H1 (cell line): ENCODE measurements around the gene TBC1D2.

Source experiments
- CEBPB ChIP-seq: IDR thresholded peaks from 2 replicates; pipeline ENCODE4 v1.6.1; 2012; ENCODE audit warnings: low read depth, low read length
- EP300 ChIP-seq, 2 experiments: IDR thresholded peaks; 1 replicate in 1 of 2; 2 replicates in 1 of 2; pipeline ENCODE4 v1.6.1; 2011 to 2012; ENCODE audit warnings: low read depth in 2 of 2, low read length in 2 of 2, mild to moderate bottlenecking in 2 of 2, borderline replicate concordance in 1 of 2, inconsistent platforms in 1 of 2, moderate library complexity in 1 of 2
- EZH2 ChIP-seq: fragments of 200-600 bp; sonication (generic); IDR thresholded peaks from 2 replicates; pipeline ENCODE4 v1.7.1; 2012; ENCODE audit warnings: low read depth, mild to moderate bottlenecking, moderate library complexity, low read length, inconsistent platforms; ENCODE audit not compliant: severe bottlenecking
- JUND ChIP-seq: IDR thresholded peaks from 2 replicates; pipeline ENCODE4 v1.6.1; 2011; ENCODE audit warnings: mild to moderate bottlenecking, improper control_type of control experiment, low read length
- POLR2A ChIP-seq, 2 experiments: IDR thresholded peaks; 1 replicate in 1 of 2; 2 replicates in 1 of 2; pipeline ENCODE4 v1.6.1; 2011; ENCODE audit warnings: low read depth in 2 of 2, low read length in 2 of 2, mild to moderate bottlenecking in 2 of 2; ENCODE audit errors: control extremely low read depth in 1 of 2
- POLR2AphosphoS5 ChIP-seq: IDR thresholded peaks from 2 replicates; pipeline ENCODE4 v1.6.1; 2011; ENCODE audit warnings: low read depth, low read length
- RAD21 ChIP-seq, 2 experiments: IDR thresholded peaks in 1 of 2; conservative IDR thresholded peaks in 1 of 2; 2 replicates each; pipeline ENCODE4 v1.6.1; 2011; ENCODE audit warnings: low read depth in 2 of 2, low read length in 2 of 2, improper control_type of control experiment in 1 of 2, inconsistent platforms in 1 of 2, mild to moderate bottlenecking in 1 of 2, moderate library complexity in 1 of 2
- RXRA ChIP-seq: IDR thresholded peaks from 2 replicates; pipeline ENCODE4 v1.6.1; 2011; ENCODE audit warnings: low read depth, mild to moderate bottlenecking, low read length, moderate library complexity; ENCODE audit not compliant: insufficient read depth
- SIN3A ChIP-seq, 2 experiments: IDR thresholded peaks in 1 of 2; conservative IDR thresholded peaks in 1 of 2; 2 replicates each; pipeline ENCODE4 v1.6.1; 2011 to 2012; ENCODE audit warnings: low read length in 2 of 2, improper control_type of control experiment in 1 of 2, low read depth in 1 of 2, mild to moderate bottlenecking in 1 of 2
- SRF ChIP-seq: IDR thresholded peaks from 2 replicates; pipeline ENCODE4 v1.6.1; 2011; ENCODE audit warnings: mild to moderate bottlenecking, low read depth, low read length, moderate library complexity
- TAF1 ChIP-seq: IDR thresholded peaks from 2 replicates; pipeline ENCODE4 v1.6.1; 2011; ENCODE audit warnings: mild to moderate bottlenecking, low read depth, low read length
- TBP ChIP-seq: IDR thresholded peaks from 2 replicates; pipeline ENCODE4 v1.6.1; 2011; ENCODE audit warnings: low read depth, low read length, improper control_type of control experiment
- TF ChIP-seq, protein P1 (sequence below), 3 experiments: IDR thresholded peaks; 1 replicate in 2 of 3; 2 replicates in 1 of 3; pipeline versions ENCODE4 v1.5.1 to v1.6.1; 2011; ENCODE audit warnings: low read length in 3 of 3, mild to moderate bottlenecking in 3 of 3, inconsistent platforms in 2 of 3, low read depth in 1 of 3, moderate library complexity in 1 of 3; ENCODE audit not compliant: insufficient read depth in 1 of 3; ENCODE audit errors: control extremely low read depth in 1 of 3
- TF ChIP-seq, protein P2 (sequence below): IDR thresholded peaks from 2 replicates; pipeline ENCODE4 v1.6.1; 2012; ENCODE audit warnings: inconsistent platforms

DNA sequence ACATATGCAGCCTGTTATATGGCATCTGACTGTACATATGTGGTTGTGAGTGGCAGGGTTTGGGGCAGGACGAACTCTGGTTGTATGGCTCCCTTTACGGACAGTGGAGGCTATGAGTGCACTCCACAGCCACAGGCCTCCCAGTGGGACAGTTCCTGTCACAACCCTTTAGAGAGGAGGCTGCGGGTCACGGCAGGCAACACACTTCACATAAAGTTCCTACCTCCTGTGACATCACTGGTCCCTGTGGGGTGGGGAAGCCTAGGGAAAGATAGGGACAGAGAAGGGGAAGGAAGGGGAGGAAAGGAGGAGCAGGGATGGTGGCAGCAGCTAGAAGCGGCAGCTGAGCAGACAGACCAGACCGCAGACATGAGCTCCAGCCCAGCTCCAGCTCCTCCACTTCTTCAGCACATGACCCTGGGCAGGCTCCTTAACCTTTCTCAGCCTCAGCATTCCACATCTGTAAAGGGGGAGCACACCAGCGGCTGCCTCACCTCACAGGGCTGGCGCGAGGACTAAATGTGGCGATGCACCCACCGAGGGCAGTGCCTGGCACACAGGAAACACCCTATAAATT lies 35.6 kb downstream of the TBC1D2 start:
- TF ChIP-seq, protein P1, sequence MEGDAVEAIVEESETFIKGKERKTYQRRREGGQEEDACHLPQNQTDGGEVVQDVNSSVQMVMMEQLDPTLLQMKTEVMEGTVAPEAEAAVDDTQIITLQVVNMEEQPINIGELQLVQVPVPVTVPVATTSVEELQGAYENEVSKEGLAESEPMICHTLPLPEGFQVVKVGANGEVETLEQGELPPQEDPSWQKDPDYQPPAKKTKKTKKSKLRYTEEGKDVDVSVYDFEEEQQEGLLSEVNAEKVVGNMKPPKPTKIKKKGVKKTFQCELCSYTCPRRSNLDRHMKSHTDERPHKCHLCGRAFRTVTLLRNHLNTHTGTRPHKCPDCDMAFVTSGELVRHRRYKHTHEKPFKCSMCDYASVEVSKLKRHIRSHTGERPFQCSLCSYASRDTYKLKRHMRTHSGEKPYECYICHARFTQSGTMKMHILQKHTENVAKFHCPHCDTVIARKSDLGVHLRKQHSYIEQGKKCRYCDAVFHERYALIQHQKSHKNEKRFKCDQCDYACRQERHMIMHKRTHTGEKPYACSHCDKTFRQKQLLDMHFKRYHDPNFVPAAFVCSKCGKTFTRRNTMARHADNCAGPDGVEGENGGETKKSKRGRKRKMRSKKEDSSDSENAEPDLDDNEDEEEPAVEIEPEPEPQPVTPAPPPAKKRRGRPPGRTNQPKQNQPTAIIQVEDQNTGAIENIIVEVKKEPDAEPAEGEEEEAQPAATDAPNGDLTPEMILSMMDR (IDR thresholded peaks at IDR 0.05; ENCODE audit: control extremely low read depth in 1 of 3, insufficient read depth in 1 of 3, low read depth in 1 of 3, low read length in 3 of 3), result no peak
- TF ChIP-seq TBP (no peak), POLR2A (IDR thresholded peaks at IDR 0.05; ENCODE audit: control extremely low read depth in 1 of 2, low read depth in 2 of 2, low read length in 2 of 2) (no peak), SIN3A (conservative IDR thresholded peaks at IDR 0.05 in 1 of 2, IDR thresholded peaks at IDR 0.05 in 1 of 2; ENCODE audit: low read depth in 1 of 2, low read length in 2 of 2) (no peak), JUND (no peak), POLR2AphosphoS5 (no peak), EP300 (IDR thresholded peaks at IDR 0.05; ENCODE audit: borderline replicate concordance in 1 of 2, low read depth in 2 of 2, low read length in 2 of 2) (no peak), SRF (no peak), RAD21 (IDR thresholded peaks at IDR 0.05 in 1 of 2, conservative IDR thresholded peaks at IDR 0.05 in 1 of 2; ENCODE audit: low read depth in 2 of 2, low read length in 2 of 2) (no peak), RXRA (no peak), CEBPB (no peak), TAF1 (no peak), EZH2 (no peak)
- TF ChIP-seq, protein P2, sequence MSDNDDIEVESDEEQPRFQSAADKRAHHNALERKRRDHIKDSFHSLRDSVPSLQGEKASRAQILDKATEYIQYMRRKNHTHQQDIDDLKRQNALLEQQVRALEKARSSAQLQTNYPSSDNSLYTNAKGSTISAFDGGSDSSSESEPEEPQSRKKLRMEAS, result no peak
